GM18520 (cell line): Measurements from ENCODE around the gene DIS3L2.
A peak's percentile ranks its signal among the peaks of the same experiment; 100 is the strongest.

Experiments
- ATAC-seq: cut with Tn5 transposase; IDR thresholded peaks from one replicate; pipeline ENCODE4 v1.9.1; 2021; ENCODE audit not compliant: unreplicated experiment

The DIS3L2 gene

GRCh38 chr2:231961349-231962166 is at the start of gene DIS3L2:
Gene DIS3L2 (plus strand): TSS chr2:231961713. CDS start chr2:232014928, 53,215 bp downstream.
- ATAC-seq = peak; percentile 78

GRCh38 chr2:231914077-231914690 is 47.3 kb upstream of the DIS3L2 start:
- ATAC-seq = no peak

- ATAC-seq = no peak
Observed at GRCh38 chr2:231917280-231918066, 44.0 kb upstream of the DIS3L2 start.

- no peak for ATAC-seq
Observed at GRCh38 chr2:231918501-231919330, 42.8 kb upstream of the DIS3L2 start.

- no peak for ATAC-seq
Observed at GRCh38 chr2:231919341-231920035, 42.0 kb upstream of the DIS3L2 start.

- no peak for ATAC-seq
Observed at GRCh38 chr2:231920366-231920765, 41.1 kb upstream of the DIS3L2 start.

- ATAC-seq = no peak
Observed at GRCh38 chr2:231920795-231921194, 40.7 kb upstream of the DIS3L2 start.

GRCh38 chr2:231922311-231923009 is 39.1 kb upstream of the DIS3L2 start:
- ATAC-seq = no peak

- no peak for ATAC-seq
Observed at GRCh38 chr2:231923010-231923344, 38.5 kb upstream of the DIS3L2 start.

- ATAC-seq = no peak
Observed at GRCh38 chr2:231923951-231924888, 37.3 kb upstream of the DIS3L2 start.

- ATAC-seq = no peak
Observed at GRCh38 chr2:231924889-231925275, 36.6 kb upstream of the DIS3L2 start.

- ATAC-seq = no peak
Observed at GRCh38 chr2:231925303-231926179, 36.0 kb upstream of the DIS3L2 start.

- no peak for ATAC-seq
Observed at GRCh38 chr2:231926180-231926741, 35.3 kb upstream of the DIS3L2 start, which contains the start of gene NPPC. Gene NPPC (minus strand): TSS chr2:231926396. CDS start chr2:231926249, 147 bp downstream.

- no peak for ATAC-seq
Observed at GRCh38 chr2:231926761-231927565, 34.5 kb upstream of the DIS3L2 start.

- ATAC-seq = no peak
Observed at GRCh38 chr2:231927566-231927890, 34.0 kb upstream of the DIS3L2 start.

- no peak for ATAC-seq
Observed at GRCh38 chr2:231928481-231928880, 33.0 kb upstream of the DIS3L2 start.
